HFFc6 (cell line): Measurements from ENCODE around the gene HEBP2. TPM values are rescaled to one million over a fixed set of nuclear protein-coding genes. Genes with fewer than 3 reads are reported as not detected.

ENCODE experiments used
- DNase-seq: peaks from one replicate; pipeline ENCODE4 v3.0.0-alpha.2; 2018
- H3K27ac Mint-ChIP-seq: 2 replicates; pipeline ENCODE4 v1.8.0; 2020; ENCODE audit warnings: mild to moderate bottlenecking, mixed read lengths
- H3K27me3 Mint-ChIP-seq: 2 replicates; pipeline ENCODE4 v1.8.0; 2021; ENCODE audit warnings: mild to moderate bottlenecking, moderate library complexity, mixed read lengths; ENCODE audit not compliant: insufficient read depth
- H3K36me3 Mint-ChIP-seq: 2 replicates; pipeline ENCODE4 v1.8.0; 2021; ENCODE audit warnings: low read depth, mixed read lengths
- H3K4me1 Mint-ChIP-seq: 2 replicates; pipeline ENCODE4 v1.8.0; 2020; ENCODE audit warnings: low read depth, mixed read lengths
- H3K4me3 Mint-ChIP-seq: 2 replicates; pipeline ENCODE4 v1.8.0; 2020; ENCODE audit warnings: mild to moderate bottlenecking, moderate library complexity, mixed read lengths
- H3K9me3 Mint-ChIP-seq: 2 replicates; pipeline ENCODE4 v1.8.0; 2020; ENCODE audit warnings: mild to moderate bottlenecking, mixed read lengths
- CTCF ChIP-seq: fragments of 200-600 bp; sonication (generic); IDR thresholded peaks from 2 replicates; pipeline ENCODE4 v1.5.0; 2021; ENCODE audit warnings: antibody characterized with exemption, mild to moderate bottlenecking
- microRNA-seq: library from miRNA; unstranded; fragments of <30 nt; microRNA quantifications from one replicate; pipeline ENCODE4, GENCODE V29; 2019
- total RNA-seq, 6 experiments: library from RNA; stranded (reverse); fragmentation: NEBNext Ultra II Directional; extraction: Animal tissue kit (Norgen Biotek cat#: 25700); gene quantifications; 2 replicates in 1 of 6; 3 replicates in 5 of 6; pipeline ENCODE4 v1.2.3, GENCODE V29; 2021

HEBP2 gene
- total RNA-seq, 6 experiments from 2014 or later, result 39.7 to 48.4 (median 44.9) TPM

DNA sequence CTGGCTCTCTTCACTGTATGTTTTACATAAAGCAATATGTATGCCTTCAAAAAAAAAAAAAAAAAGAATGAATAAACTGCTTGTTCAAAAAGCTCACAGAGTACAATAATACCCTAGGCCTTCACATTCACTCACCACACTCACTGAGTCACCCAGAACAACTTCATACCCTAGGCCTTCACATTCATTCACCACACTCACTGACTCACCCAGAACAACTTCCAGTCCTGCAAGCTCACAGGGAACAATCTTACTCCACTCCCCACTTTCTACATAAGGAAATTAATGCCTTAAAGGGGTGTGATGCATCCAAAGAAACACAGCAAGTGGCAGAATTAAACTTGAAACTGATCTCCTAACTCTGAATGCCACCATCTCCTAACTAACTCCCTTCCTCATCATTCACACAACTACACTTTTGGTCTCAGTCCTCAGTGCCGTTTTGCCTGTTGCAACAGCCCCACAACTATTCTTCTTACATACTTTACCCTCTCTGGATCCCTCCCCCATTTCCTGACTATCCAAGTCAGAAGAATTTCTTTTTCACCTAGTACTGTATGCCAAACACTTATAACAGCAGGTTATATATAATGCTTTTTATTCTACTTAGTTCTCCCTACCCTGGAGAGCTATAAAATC, 61.1 kb downstream of the HEBP2 start:
- Mint-ChIP-seq H3K27ac (peak overlapping the region; percentile 91), H3K4me3 (peak overlapping the region; percentile 78), H3K9me3 (no peaks in the 10 kb centered on the region), H3K27me3 (no peaks in the 10 kb centered on the region), H3K36me3 (peaks cover 27% of the 10 kb centered on the region), H3K4me1 (peaks cover 39% of the 10 kb centered on the region)
- DNase-seq, result peak; percentile 95
- TF ChIP-seq CTCF, result no peak

DNA sequence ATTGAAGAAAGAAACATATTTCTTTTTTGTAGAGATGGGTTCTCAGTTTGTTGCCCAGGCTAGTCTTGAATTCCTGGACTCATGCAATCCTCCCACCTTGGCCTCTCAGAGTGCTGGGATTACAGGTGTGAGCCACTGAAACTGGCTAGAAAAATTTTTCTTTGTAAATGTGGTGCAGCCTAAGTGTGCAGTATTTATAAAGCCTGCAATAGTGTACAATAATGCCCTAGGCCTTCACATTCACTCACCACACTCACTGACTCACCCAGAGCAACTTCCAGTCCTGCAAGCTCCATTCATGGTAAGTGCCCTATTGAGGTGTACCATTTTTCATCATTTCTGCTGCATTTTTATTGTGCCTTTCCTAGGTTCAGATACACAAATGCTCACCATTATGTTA, 63.9 kb downstream of the HEBP2 start:
- Mint-ChIP-seq H3K9me3 (no peaks in the 10 kb centered on the region), H3K27me3 (no peaks in the 10 kb centered on the region), H3K4me3 (no peak overlapping the region), H3K4me1 (peaks cover 39% of the 10 kb centered on the region), H3K27ac (no peak overlapping the region), H3K36me3 (peaks cover 9% of the 10 kb centered on the region)
- TF ChIP-seq CTCF, result no peak
- peak; percentile 17 for DNase-seq

GRCh38 chr6:138468320-138469015, 64.4 kb downstream of the HEBP2 start:
- TF ChIP-seq CTCF, result no peak
- Mint-ChIP-seq H3K27me3 (no peaks in the 10 kb centered on the region), H3K4me1 (peaks cover 39% of the 10 kb centered on the region), H3K9me3 (no peaks in the 10 kb centered on the region), H3K27ac (0 out of 2 replicates have a peak overlapping the region, but pooled peaks have one; percentile 27), H3K36me3 (peaks cover 4% of the 10 kb centered on the region), H3K4me3 (no peak overlapping the region)
- DNase-seq, result peak; percentile 45

Small RNA genes lying within 50 kb of the gene (microRNA-seq; reads per million reads assigned to microRNA genes)
- gene MIR3145, result not detected

Other genes starting within 250 kb of the HEBP2 start
- gene ARFGEF3, start 242.3 kb upstream of the HEBP2 start, total RNA-seq, result under 1 TPM; 0.06 to 0.19 (median 0.08) TPM
- not detected for gene PBOV1, start 185.7 kb upstream of the HEBP2 start, total RNA-seq
- not detected for gene SMIM28, start 26.3 kb upstream of the HEBP2 start, total RNA-seq
- 10 to 100 TPM in 3 of 6 experiments, 1 to 10 TPM in 3; 4.4 to 12.3 (median 10.1) TPM for gene NHSL1, start 95.3 kb downstream of the HEBP2 start, total RNA-seq